Raji (cell line): ENCODE data around the gene FMOD.

ENCODE experiments used
- POLR2A ChIP-seq: IDR thresholded peaks from 2 replicates; pipeline ENCODE4 v1.6.1; 2011; ENCODE audit warnings: low read depth, low read length, control low read depth; ENCODE audit not compliant: insufficient read depth

The FMOD gene

GRCh38 chr1:203346060-203346768 is 4.7 kb downstream of the FMOD start:
- no peak for TF ChIP-seq POLR2A

DNA sequence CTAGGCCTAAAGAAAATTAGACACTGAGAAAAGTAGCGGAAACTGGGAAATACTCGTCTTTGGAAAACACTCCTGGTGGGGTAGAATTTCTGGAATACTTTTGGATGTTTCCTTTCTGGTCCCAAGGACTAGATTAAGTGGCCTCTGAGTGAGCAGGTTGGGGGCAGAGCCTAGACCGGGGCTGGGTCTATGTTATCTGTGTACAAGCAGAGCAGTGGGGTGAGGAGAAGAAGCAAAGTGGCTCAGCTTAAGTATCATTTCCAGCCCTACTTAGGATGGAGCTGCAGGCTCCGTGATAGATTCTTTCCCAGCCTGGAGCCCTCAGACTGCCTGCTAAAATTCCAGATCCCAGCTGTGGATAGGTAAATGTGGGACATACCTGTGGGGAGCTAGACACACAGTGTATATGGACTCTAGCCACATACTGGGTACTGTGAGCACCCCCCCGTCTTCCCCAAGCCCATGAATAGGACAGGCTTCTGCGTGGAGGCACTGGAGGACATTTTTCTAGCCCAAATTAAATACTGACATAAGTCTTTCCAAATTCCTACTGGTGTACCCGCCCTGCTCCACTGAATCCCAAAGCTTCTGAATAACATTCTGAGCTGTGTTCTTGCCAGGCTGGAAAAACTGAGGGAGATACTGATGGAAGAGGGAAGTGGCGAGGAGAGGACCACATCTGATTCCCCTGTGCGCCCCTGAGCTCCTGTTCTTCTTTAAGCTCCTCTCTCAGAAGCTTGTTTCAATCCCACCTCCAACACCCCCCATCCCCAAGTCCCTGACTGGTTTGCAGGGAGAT is 6.8 kb downstream of the FMOD start:
- no peak for TF ChIP-seq POLR2A

DNA sequence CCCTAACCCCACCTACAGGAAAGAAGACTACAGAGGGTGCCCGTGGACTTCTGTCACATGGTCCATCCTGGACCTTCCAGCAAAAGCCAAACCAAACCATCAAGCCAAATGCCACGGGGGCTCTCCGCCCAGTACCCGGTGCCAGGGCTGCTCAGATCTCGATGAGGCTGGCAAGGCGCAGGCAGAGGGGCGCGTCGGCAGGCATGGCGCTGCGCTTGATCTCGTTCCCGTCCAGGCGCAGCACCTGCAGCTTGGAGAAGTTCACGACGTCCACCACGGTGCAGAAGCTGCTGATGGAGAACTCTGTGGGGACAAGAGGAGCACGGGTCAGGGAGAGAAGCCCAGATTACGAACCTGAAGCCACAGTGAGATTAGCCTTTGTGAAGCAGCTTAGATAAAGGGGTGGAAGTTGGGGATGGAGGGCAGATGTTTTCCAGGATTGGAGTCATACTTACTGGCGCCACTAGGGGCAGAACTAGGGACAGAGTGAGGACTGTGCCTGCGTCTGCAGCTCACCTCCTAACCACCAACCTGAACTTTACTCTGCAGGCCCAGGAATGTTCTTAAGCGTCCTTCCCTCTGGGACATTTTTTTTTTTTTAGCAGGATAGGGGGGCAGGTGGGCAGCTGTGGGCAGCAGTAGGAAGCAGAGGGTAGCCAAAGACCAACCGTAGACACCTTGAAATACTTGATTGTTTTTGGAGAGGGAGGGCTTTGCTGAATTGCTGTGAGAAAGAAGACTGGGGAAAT is 8.6 kb downstream of the FMOD start:
- TF ChIP-seq POLR2A = no peak

- TF ChIP-seq POLR2A = no peak
Measured at GRCh38 chr1:203340112-203340790, 10.7 kb downstream of the FMOD start.

DNA sequence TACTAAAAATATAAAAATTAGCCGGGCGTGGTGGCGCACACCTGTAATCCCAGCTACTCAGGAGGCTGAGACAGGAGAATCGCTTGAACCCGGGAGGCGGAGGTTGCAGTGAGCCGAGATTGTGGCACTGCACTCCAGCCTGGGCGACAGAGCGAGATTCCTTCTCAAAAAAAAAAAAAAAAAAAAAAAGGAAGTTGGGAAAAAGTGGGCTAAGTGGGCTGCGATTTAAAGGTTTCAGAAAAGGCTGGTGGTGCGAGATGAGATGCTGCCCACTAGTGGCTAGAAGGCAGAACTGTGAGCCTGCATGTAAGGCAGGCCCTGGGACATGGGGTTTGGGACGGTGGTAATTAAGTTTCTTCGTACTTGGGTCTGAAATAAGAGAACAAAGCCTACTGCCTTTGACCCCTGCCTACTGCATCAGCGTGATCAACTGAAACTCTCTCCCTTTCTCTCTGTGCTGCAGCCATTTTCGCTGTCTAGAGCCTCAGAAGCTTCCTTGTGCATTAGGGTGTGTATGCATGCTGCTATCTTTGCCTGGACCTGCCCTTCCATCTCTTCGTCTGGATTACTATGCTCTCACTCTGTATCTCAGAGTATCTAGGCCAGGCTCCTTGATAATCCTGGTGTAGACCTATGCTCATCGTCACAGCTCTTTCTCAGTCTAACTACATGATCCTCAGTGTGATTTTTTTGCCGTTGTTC is 12.4 kb downstream of the FMOD start:
- TF ChIP-seq POLR2A = 0 out of 2 replicates have a peak, but pooled peaks have one; percentile 27

DNA sequence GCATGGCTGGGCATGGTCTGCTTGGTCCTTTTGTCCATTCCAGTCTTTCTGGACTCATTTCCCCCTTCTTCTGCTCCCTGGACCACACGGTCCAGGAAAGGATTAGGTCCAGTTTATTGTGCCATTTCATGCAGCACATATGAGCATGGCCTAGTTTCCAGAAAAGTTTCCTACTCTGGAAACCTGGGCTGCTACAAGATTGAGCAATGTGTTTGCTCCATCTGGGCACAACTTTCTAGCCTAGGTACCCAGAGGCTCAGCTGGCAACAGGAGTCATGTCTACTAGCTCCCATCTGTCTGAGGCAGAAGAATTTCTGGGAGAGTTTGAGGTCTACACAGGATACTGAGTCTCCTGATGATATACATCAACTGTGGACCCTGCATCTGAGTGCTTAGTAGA is 14.8 kb downstream of the FMOD start:
- TF ChIP-seq POLR2A = no peak

- no peak for TF ChIP-seq POLR2A
Measured at GRCh38 chr1:203335503-203335902, 15.4 kb downstream of the FMOD start.

GRCh38 chr1:203331224-203331623 is 19.7 kb downstream of the FMOD start:
- no peak for TF ChIP-seq POLR2A

DNA sequence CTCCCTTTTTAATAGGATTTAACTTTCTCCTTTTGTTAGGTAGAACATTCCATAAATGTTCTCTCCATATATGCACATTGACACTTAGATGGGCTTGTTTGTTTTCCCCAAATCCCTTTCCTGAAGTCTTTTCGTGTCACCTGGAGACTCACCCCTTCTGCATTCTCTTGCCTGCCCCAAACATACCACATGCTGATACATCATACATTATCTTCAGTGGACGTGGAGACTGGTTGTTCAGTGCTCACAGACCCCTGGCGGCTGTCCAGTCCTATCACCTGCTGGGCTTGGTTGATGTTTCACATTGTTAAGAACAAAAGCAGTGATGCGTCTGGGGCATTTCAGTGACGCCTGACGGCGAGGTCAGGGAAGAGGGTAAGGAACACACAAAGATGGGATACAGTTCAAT is 22.2 kb downstream of the FMOD start:
- no peak for TF ChIP-seq POLR2A

DNA sequence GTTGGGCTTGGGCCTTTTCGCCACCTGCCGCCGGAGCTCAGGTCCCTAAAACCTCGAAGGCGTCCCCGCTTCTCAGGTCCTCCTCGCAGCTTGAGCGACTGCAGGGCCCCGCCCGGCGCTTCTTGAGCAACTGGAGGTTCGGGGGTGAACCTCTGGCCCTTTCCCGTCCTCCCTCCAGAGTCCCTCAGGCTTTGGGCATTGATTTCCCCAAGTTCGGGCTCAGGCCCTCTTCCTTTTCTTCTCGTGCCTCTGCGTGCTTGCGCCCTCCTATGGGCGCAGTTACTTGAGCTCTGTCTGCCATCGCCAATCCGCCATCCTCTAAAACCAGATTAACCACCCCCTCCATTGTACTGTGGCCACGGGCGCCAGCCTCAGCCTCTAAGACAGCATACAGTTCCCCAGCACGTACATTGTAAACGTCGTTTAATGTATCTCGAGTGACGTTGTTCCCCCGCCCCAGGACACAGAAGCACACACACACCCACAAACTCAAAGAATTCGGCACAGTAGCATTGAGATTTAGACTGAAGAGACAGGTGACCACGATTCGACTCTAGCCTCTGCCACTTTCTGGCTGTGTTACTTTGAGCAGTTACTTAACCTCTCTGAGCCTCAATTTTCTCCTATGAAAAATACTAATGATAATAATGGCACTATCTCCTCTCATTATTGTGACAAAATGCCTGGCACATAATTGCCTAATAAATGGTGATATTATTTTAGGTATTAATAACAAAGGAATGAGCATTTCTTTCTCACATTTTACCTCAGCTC is 23.1 kb downstream of the FMOD start:
- TF ChIP-seq POLR2A = 0 out of 2 replicates have a peak, but pooled peaks have one; percentile 42

DNA sequence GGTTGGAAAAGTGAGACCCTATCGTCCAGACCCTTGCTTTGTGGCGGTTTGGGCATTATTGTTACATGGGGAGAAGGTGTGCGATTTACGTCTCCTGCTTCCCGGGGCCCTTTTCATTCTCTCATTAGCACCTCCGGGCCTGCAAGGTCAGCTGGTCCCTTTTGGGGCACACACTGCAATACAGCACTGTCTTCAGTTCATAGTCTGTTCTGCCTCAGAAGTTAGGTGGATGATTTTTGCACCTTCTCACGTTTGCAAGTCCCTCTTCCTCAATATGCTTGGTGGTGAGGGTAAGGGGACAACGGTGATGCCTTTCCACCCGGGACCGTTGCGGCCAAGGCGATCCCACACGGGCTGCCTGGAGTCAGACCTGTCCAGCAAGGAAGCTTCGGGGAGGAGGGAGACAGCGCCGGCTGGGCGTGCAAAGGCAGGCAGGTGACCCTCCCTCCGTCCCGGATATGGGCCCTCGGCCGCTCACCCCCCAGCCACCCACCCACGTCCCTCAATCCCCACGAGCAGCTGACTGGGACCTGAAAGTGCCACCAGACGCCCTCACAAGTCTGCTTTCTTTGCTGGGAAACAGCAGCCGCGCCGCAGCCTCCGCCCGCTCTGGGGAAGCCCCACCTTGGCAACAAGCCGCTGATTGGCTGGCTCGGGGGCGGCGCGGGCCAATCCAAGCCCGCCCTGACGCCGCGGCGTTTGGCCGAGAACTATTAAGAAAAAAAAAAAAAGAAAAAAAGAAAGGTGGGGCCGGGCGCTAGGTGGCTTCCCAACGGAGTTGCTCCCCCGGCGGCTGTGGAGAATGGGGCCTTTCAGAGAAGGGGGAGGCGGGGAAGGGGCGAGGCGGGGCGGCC is 23.9 kb downstream of the FMOD start:
- TF ChIP-seq POLR2A = peak; percentile 70

- peak; percentile 45; the same call in 1 of the 2 replicates for TF ChIP-seq POLR2A
Measured at GRCh38 chr1:203325418-203326091, 25.4 kb downstream of the FMOD start.

- peak; percentile 80 for TF ChIP-seq POLR2A
Measured at GRCh38 chr1:203325026-203325417, 25.9 kb downstream of the FMOD start.
